Measurements from ENCODE around the gene DNAJC8.

Gene DNAJC8

GRCh38 chr1:28200234-28200873, 32.5 kb downstream of the DNAJC8 start:
- DNase-seq (ENCODE audit: low read depth, low spot score) = no peak

GRCh38 chr1:28199328-28200233, 33.2 kb downstream of the DNAJC8 start:
- DNase-seq (ENCODE audit: low read depth, low spot score) = no peak

- DNase-seq (ENCODE audit: low read depth, low spot score) = no peak
These were observed 35.0 kb downstream of the DNAJC8 start for GRCh38 chr1:28197682-28198415.

- DNase-seq (ENCODE audit: low read depth, low spot score) = no peak
These were observed 36.5 kb downstream of the DNAJC8 start for GRCh38 chr1:28196330-28196729.

GRCh38 chr1:28195780-28196179, 37.0 kb downstream of the DNAJC8 start:
- DNase-seq (ENCODE audit: low read depth, low spot score) = no peak

- no peak for DNase-seq (ENCODE audit: low read depth, low spot score)
These were observed 38.3 kb downstream of the DNAJC8 start for GRCh38 chr1:28194326-28195035.

GRCh38 chr1:28193701-28194161, 39.1 kb downstream of the DNAJC8 start:
- DNase-seq (ENCODE audit: low read depth, low spot score) = peak; percentile 40

GRCh38 chr1:28190996-28191645, 41.7 kb downstream of the DNAJC8 start:
- no peak for DNase-seq (ENCODE audit: low read depth, low spot score)

- DNase-seq (ENCODE audit: low read depth, low spot score) = no peak
These were observed 42.4 kb downstream of the DNAJC8 start for GRCh38 chr1:28190337-28190979.

GRCh38 chr1:28185071-28185470, 47.8 kb downstream of the DNAJC8 start:
- no peak for DNase-seq (ENCODE audit: low read depth, low spot score)

- DNase-seq (ENCODE audit: low read depth, low spot score) = no peak
These were observed 52.2 kb downstream of the DNAJC8 start for GRCh38 chr1:28180306-28181305.

GRCh38 chr1:28178690-28179485, 53.9 kb downstream of the DNAJC8 start:
- no peak for DNase-seq (ENCODE audit: low read depth, low spot score)

- no peak for DNase-seq (ENCODE audit: low read depth, low spot score)
These were observed 56.0 kb downstream of the DNAJC8 start, which contains the start of gene PTAFR for GRCh38 chr1:28176492-28177470. Gene PTAFR (minus strand): TSS chr1:28176690. CDS start chr1:28151021, 25,669 bp downstream.

- DNase-seq (ENCODE audit: low read depth, low spot score) = no peak
These were observed 56.8 kb downstream of the DNAJC8 start for GRCh38 chr1:28175955-28176485.

GRCh38 chr1:28173980-28174297, 58.9 kb downstream of the DNAJC8 start:
- no peak for DNase-seq (ENCODE audit: low read depth, low spot score)

GRCh38 chr1:28173151-28173979, 59.5 kb downstream of the DNAJC8 start:
- no peak for DNase-seq (ENCODE audit: low read depth, low spot score)

All from iPS DF 19.7 (cell line).